Mesenchymal stem cell (in vitro differentiated cells and primary cell): Measurements from ENCODE around the gene HMX3.
A peak's percentile ranks its signal among the peaks of the same experiment; 100 is the strongest.

ENCODE experiments used
- DNase-seq: peaks from one replicate; pipeline ENCODE4 v3.0.0-alpha.2; 2013
- H2AFZ ChIP-seq: one replicate; pipeline ENCODE4 v1.6.1; 2013; ENCODE audit warnings: low read depth, mild to moderate bottlenecking, control low read depth, inconsistent platforms, low read length, moderate library complexity
- H2AK5ac ChIP-seq: 2 replicates; pipeline ENCODE4 v1.6.1; 2013; ENCODE audit warnings: low read length, moderate library complexity, mild to moderate bottlenecking, inconsistent platforms; ENCODE audit not compliant: severe bottlenecking
- H2BK120ac ChIP-seq: one replicate; pipeline ENCODE4 v1.6.1; 2013; ENCODE audit warnings: low read depth, mild to moderate bottlenecking, inconsistent platforms, low read length, moderate library complexity
- H2BK12ac ChIP-seq, 2 experiments: one replicate each; pipeline ENCODE4 v1.6.1; 2013; ENCODE audit warnings: inconsistent platforms in 2 of 2, low read length in 2 of 2, mild to moderate bottlenecking in 2 of 2, moderate library complexity in 2 of 2, control low read depth in 1 of 2
- H2BK15ac ChIP-seq: one replicate; pipeline ENCODE4 v1.6.1; 2013; ENCODE audit warnings: mild to moderate bottlenecking, low read depth, inconsistent platforms; ENCODE audit not compliant: poor library complexity, severe bottlenecking
- H2BK5ac ChIP-seq: 2 replicates; pipeline ENCODE4 v1.6.1; 2013; ENCODE audit warnings: low read depth, mild to moderate bottlenecking, low read length, control low read depth, inconsistent platforms; ENCODE audit not compliant: poor library complexity, severe bottlenecking
- H3K14ac ChIP-seq, 2 experiments: one replicate each; pipeline ENCODE4 v1.6.1; 2013; ENCODE audit warnings: inconsistent platforms in 2 of 2, low read length in 2 of 2, control low read depth in 1 of 2, mild to moderate bottlenecking in 1 of 2, moderate library complexity in 1 of 2
- H3K18ac ChIP-seq, 2 experiments: one replicate each; pipeline ENCODE4 v1.6.1; 2013; ENCODE audit warnings: inconsistent platforms in 2 of 2, low read length in 2 of 2, control low read depth in 1 of 2, low read depth in 1 of 2, mild to moderate bottlenecking in 1 of 2
- H3K23ac ChIP-seq, 2 experiments: one replicate each; pipeline ENCODE4 v1.6.1; 2013; ENCODE audit warnings: inconsistent platforms in 2 of 2, low read length in 2 of 2, mild to moderate bottlenecking in 2 of 2, moderate library complexity in 2 of 2, control low read depth in 1 of 2
- H3K27ac ChIP-seq: 2 replicates; pipeline ENCODE4 v1.5.1; 2013; ENCODE audit warnings: mild to moderate bottlenecking, moderate library complexity, low read length, control low read depth, inconsistent platforms; ENCODE audit not compliant: poor library complexity, severe bottlenecking
- H3K27me3 ChIP-seq, 2 experiments: 2 replicates each; pipeline versions ENCODE4 v1.6.1 to v1.7.0; 2013; ENCODE audit warnings: low read length in 2 of 2, mild to moderate bottlenecking in 2 of 2, moderate library complexity in 2 of 2, control low read depth in 1 of 2, inconsistent platforms in 1 of 2; ENCODE audit not compliant: control insufficient read depth in 1 of 2, insufficient read depth in 1 of 2
- H3K36me3 ChIP-seq, 2 experiments: 2 replicates each; pipeline versions ENCODE4 v1.6.1 to v1.7.0; 2013; ENCODE audit warnings: low read length in 2 of 2, control low read depth in 1 of 2, inconsistent platforms in 1 of 2, low read depth in 1 of 2, mild to moderate bottlenecking in 1 of 2; ENCODE audit not compliant: insufficient read depth in 2 of 2, control insufficient read depth in 1 of 2
- H3K4ac ChIP-seq, 2 experiments: one replicate each; pipeline ENCODE4 v1.6.1; 2013; ENCODE audit warnings: inconsistent platforms in 2 of 2, low read length in 2 of 2, mild to moderate bottlenecking in 2 of 2, moderate library complexity in 2 of 2, control low read depth in 1 of 2, low read depth in 1 of 2
- H3K4me1 ChIP-seq: 2 replicates; pipeline ENCODE4 v1.6.1; 2013; ENCODE audit warnings: low read depth, low read length, control low read depth; ENCODE audit not compliant: control insufficient read depth, insufficient read depth
- H3K4me2 ChIP-seq: 2 replicates; pipeline ENCODE4 v1.6.1; 2013; ENCODE audit warnings: low read length, mild to moderate bottlenecking, inconsistent platforms; ENCODE audit not compliant: poor library complexity, severe bottlenecking
- H3K4me3 ChIP-seq, 2 experiments: 2 replicates each; pipeline versions ENCODE4 v1.5.1 to v1.7.0; 2013; ENCODE audit warnings: low read length in 2 of 2, mild to moderate bottlenecking in 2 of 2, control low read depth in 1 of 2, low read depth in 1 of 2; ENCODE audit not compliant: insufficient read depth in 1 of 2
- H3K79me1 ChIP-seq: replicated peaks from 2 replicates; pipeline ENCODE4 v1.6.1; 2013; ENCODE audit warnings: mild to moderate bottlenecking, control low read depth, low read length, inconsistent platforms; ENCODE audit not compliant: poor library complexity, severe bottlenecking
- H3K9ac ChIP-seq: 2 replicates; pipeline ENCODE4 v1.7.0; 2013; ENCODE audit warnings: mild to moderate bottlenecking, low read length, moderate library complexity
- H3K9me3 ChIP-seq: 2 replicates; pipeline ENCODE4 v1.7.0; 2013; ENCODE audit warnings: mild to moderate bottlenecking, low read length; ENCODE audit not compliant: control insufficient read depth
- H4K8ac ChIP-seq: one replicate; pipeline ENCODE4 v1.6.1; 2013; ENCODE audit warnings: inconsistent platforms, mild to moderate bottlenecking, low read length, moderate library complexity
- H4K91ac ChIP-seq: one replicate; pipeline ENCODE4 v1.6.1; 2013; ENCODE audit warnings: mild to moderate bottlenecking, low read length, inconsistent platforms
- WGBS: methylation state at CpG from one replicate; pipeline ENCODE4 v1.1.7; 2013; ENCODE audit warnings: mixed read lengths; 5-methylcytosine and 5-hydroxymethylcytosine counted together

Gene HMX3

GRCh38 chr10:123109466-123109865 lies 26.3 kb upstream of the HMX3 start:
- H3K4me3 ChIP-seq: no peak overlapping the region
- 68% methylated on average over 7 of the region's 7 CpGs for whole genome bisulfite sequencing
- H3K23ac ChIP-seq: no peak overlapping the region
- no peak overlapping the region for H3K27ac ChIP-seq
- H2AFZ ChIP-seq: no peak overlapping the region
- H2BK12ac ChIP-seq: no peak overlapping the region
- no peak overlapping the region for H3K4me2 ChIP-seq
- H3K9ac ChIP-seq: no peak overlapping the region
- no peak overlapping the region for H4K8ac ChIP-seq
- H2BK120ac ChIP-seq: no peak overlapping the region
- H3K79me1 ChIP-seq: no peaks in the 10 kb centered on the region
- H2BK15ac ChIP-seq: no peak overlapping the region
- no peak overlapping the region for H2BK5ac ChIP-seq
- H3K4me1 ChIP-seq: no peaks in the 10 kb centered on the region
- peaks cover 8 to 28% of the 10 kb centered on the region in 2 experiments for H3K27me3 ChIP-seq
- no peak overlapping the region for H3K14ac ChIP-seq
- no peaks in the 10 kb centered on the region for H3K36me3 ChIP-seq
- no peaks in the 10 kb centered on the region for H3K9me3 ChIP-seq
- H4K91ac ChIP-seq: no peak overlapping the region
- DNase-seq: no peak
- H3K18ac ChIP-seq: no peak overlapping the region
- no peak overlapping the region for H2AK5ac ChIP-seq
- H3K4ac ChIP-seq: no peak overlapping the region

DNA sequence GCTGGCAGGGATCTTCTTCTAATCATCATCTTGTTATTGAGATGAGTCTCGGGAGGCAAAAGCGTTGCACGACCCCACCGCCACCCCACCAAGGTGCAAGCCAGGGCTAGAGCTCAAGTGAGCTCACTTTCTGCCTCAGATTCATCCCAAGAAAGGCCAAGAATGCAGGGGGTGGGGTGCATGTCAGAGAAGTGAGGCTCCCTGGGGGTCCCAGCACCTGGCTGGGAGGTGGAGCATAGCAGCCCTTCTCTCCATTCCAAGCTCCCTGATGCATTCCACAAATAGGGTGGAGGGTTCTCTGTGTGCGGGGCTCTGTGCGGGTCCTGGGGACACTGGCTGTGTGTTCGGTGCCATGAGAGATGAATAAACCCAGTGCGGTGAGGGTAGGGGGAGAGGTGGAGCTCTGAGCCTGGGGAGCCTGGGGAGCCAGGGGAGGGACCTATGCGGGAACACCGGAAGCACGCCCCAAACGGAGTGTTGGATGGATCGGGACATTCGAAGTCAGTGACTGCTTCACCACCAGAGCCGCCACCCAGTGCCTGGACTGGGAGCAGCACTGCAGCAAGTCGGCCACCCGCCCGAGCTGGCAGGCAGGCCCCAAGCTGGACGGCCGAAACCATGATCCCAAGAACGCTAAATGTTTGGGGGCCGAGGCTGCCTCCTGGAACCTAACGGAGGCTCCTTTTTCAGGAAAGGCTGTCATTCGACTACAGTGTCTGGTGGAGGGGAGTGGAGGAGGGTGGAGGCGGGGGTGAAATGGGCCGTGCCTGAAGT lies 17.9 kb upstream of the HMX3 start:
- Histone ChIP-seq H2BK5ac (no peak overlapping the region), H2AFZ (no peak overlapping the region), H3K4me1 (no peaks in the 10 kb centered on the region), H2BK15ac (no peak overlapping the region), H2BK120ac (no peak overlapping the region), H3K23ac (no peak overlapping the region), H3K4me3 (peak overlapping the region; percentile 3 to 29), H4K8ac (no peak overlapping the region), H2BK12ac (no peak overlapping the region), H3K14ac (peak overlapping the region in 1 of 2 experiments; percentile 7), H3K27me3 (peaks cover 25 to 56% of the 10 kb centered on the region in 2 experiments), H3K4me2 (no peak overlapping the region), H3K9ac (no peak overlapping the region), H4K91ac (no peak overlapping the region), H3K9me3 (no peaks in the 10 kb centered on the region), H3K36me3 (no peaks in the 10 kb centered on the region), H3K79me1 (no peaks in the 10 kb centered on the region), H3K27ac (no peak overlapping the region), H3K4ac (no peak overlapping the region), H2AK5ac (no peak overlapping the region), H3K18ac (no peak overlapping the region)
- no peak for DNase-seq
- WGBS: 36% methylated on average over 26 of the region's 26 CpGs

GRCh38 chr10:123119081-123119480 lies 16.7 kb upstream of the HMX3 start:
- Histone ChIP-seq H3K36me3 (no peaks in the 10 kb centered on the region), H3K23ac (no peak overlapping the region), H3K79me1 (no peaks in the 10 kb centered on the region), H2BK120ac (no peak overlapping the region), H3K4me2 (no peak overlapping the region), H3K27ac (no peak overlapping the region), H4K91ac (no peak overlapping the region), H3K4ac (no peak overlapping the region), H2BK5ac (no peak overlapping the region), H2BK15ac (no peak overlapping the region), H3K18ac (no peak overlapping the region), H3K9ac (no peak overlapping the region), H3K4me1 (no peaks in the 10 kb centered on the region), H2AK5ac (no peak overlapping the region), H3K9me3 (no peaks in the 10 kb centered on the region), H3K4me3 (no peak overlapping the region), H2BK12ac (no peak overlapping the region), H3K27me3 (peaks cover 25 to 51% of the 10 kb centered on the region in 2 experiments), H4K8ac (no peak overlapping the region), H3K14ac (no peak overlapping the region), H2AFZ (no peak overlapping the region)
- 81% methylated on average over 8 of the region's 8 CpGs for WGBS
- no peak for DNase-seq

GRCh38 chr10:123126246-123126645 lies 9.5 kb upstream of the HMX3 start:
- no peak overlapping the region for H2BK5ac ChIP-seq
- no peak overlapping the region for H3K4me3 ChIP-seq
- no peaks in the 10 kb centered on the region for H3K36me3 ChIP-seq
- no peak overlapping the region for H4K8ac ChIP-seq
- no peak overlapping the region for H2AFZ ChIP-seq
- H2BK15ac ChIP-seq: no peak overlapping the region
- DNase-seq: no peak
- H3K4ac ChIP-seq: no peak overlapping the region
- WGBS: 58% methylated on average over 5 of the region's 5 CpGs
- H3K9me3 ChIP-seq: peaks cover 5% of the 10 kb centered on the region
- H3K14ac ChIP-seq: no peak overlapping the region
- no peak overlapping the region for H2BK120ac ChIP-seq
- H4K91ac ChIP-seq: no peak overlapping the region
- no peak overlapping the region for H2BK12ac ChIP-seq
- H3K4me1 ChIP-seq: no peaks in the 10 kb centered on the region
- no peak overlapping the region for H3K18ac ChIP-seq
- no peak overlapping the region for H3K9ac ChIP-seq
- H3K27ac ChIP-seq: no peak overlapping the region
- no peak overlapping the region for H2AK5ac ChIP-seq
- peaks cover 59 to 61% of the 10 kb centered on the region in 2 experiments for H3K27me3 ChIP-seq
- H3K79me1 ChIP-seq: no peaks in the 10 kb centered on the region
- H3K4me2 ChIP-seq: no peak overlapping the region
- H3K23ac ChIP-seq: no peak overlapping the region
